SU-DHL-6 (cell line): Measurements from ENCODE around the gene ACP4.
"Not testable (repeated sequence)": the region's sequence is repeated elsewhere in the genome, so short reads cannot be mapped to it uniquely, and the experiment has no call there.

Experiments
- CTCF ChIP-seq: fragments of 200-600 bp; sonication (generic); IDR thresholded peaks from one replicate; pipeline ENCODE4 v1.5.1; 2017; ENCODE audit warnings: antibody characterized with exemption, mild to moderate bottlenecking, low read length, moderate library complexity; ENCODE audit not compliant: insufficient read depth, poor library complexity, severe bottlenecking
- EZH2phosphoT487 ChIP-seq: fragments of 200-600 bp; sonication (generic), shearing (Covaris generic); conservative IDR thresholded peaks from 2 replicates; pipeline ENCODE4 v1.6.1; 2018; ENCODE audit warnings: mild to moderate bottlenecking, antibody characterized with exemption, low read length, moderate library complexity, mixed read lengths

- not testable (repeated sequence) for TF ChIP-seq CTCF, EZH2phosphoT487
These were observed 20.1 kb upstream of the ACP4 start, which contains the start of gene GPR32 for GRCh38 chr19:50770164-50770563.
